ENCODE measurements around the gene POLR3G. TPM values are rescaled to one million over a fixed set of nuclear protein-coding genes. Genes with fewer than 3 reads are reported as not detected.

POLR3G gene
- total and polyA plus RNA-seq, 2 of the 13 experiments (the other 11 are each of a cell fraction or from before 2014, with no cell fraction given) = 1.2 to 7.3 TPM

DNA sequence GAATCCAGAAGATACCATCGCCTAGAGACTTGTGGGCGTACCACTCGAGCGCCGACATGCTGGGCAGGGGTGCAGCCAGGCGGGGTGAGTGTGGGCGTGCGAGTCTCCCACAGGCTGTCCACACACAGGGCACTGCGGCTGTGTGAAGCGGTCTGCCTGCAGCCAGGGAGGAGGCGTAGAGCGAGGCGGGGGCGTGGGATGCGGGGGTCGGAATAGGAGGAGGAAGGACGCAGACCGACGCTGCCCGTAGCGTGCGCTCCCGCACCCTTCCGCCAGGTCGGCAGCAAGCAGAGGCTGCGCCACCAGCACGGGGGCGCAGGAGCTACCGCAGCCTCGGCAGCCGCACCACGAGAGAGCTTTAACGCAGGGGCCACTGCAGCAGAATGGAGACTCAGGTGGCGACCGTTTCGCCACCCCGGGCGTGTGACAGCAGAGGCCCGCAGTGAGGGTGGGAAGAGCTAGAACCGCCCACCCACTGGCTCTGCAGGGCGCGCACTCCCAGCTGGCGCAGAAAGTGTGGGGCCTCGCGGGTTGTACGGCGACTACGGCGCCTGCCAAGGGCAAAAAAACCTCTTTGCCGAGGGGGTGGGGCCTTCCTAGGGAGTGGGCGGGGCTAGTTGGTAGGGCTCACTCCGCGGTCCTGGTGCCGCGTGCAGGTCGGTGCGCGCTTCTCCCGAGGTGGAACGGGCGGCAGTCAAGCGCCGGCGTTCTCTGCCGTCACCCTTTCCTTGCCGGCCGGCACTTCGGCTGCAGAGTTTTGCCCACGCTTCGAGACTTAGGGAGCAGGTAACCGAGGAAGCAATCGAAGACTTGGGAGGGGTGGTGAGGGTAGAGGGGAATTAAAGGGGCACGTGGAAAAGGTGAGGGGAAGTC, at the start of gene POLR3G, which contains the start of gene MBLAC2 (continued):
- 0 out of 2 replicates have a peak, but pooled peaks have one; percentile 81 for TF ChIP-seq FOXO4 (CRISPR knock-in tag; conservative IDR thresholded peaks at IDR 0.05)
- TF ChIP-seq U2AF1 (optimal IDR thresholded peaks at IDR 0.05; ENCODE audit: low read depth, low read length) = no peak
- TF ChIP-seq MAFG (CRISPR knock-in tag; IDR thresholded peaks at IDR 0.05) = no peak
- TF ChIP-seq ZNF747 (CRISPR knock-in tag; IDR thresholded peaks at IDR 0.05; ENCODE audit: borderline replicate concordance) = peak; percentile 88
- peak; percentile 81; the same call in 1 of the 2 replicates for TF ChIP-seq ZNF484 (CRISPR knock-in tag; IDR thresholded peaks at IDR 0.05; ENCODE audit: borderline replicate concordance, low read depth)
- peak; percentile 84 for TF ChIP-seq IRF2 (CRISPR knock-in tag; IDR thresholded peaks at IDR 0.05)
- peak; percentile 25 for TF ChIP-seq PHF5A (CRISPR knock-in tag; IDR thresholded peaks at IDR 0.05; ENCODE audit: low read depth, unreplicated experiment)
- no peak; the same call in 1 of the 2 replicates for TF ChIP-seq RCOR2 (CRISPR knock-in tag; IDR thresholded peaks at IDR 0.05)
- TF ChIP-seq ZNF558 (CRISPR knock-in tag; IDR thresholded peaks at IDR 0.05; ENCODE audit: borderline replicate concordance) = peak; percentile 91; the same call in 1 of the 2 replicates
- TF ChIP-seq TBL1XR1 (IDR thresholded peaks at IDR 0.05; ENCODE audit: borderline replicate concordance, low read length, partially characterized antibody) = no peak
- TF ChIP-seq IRF9 (CRISPR knock-in tag; IDR thresholded peaks at IDR 0.05; ENCODE audit: borderline replicate concordance) = peak; percentile 65; the same call in 1 of the 2 replicates
- TF ChIP-seq, protein P1, sequence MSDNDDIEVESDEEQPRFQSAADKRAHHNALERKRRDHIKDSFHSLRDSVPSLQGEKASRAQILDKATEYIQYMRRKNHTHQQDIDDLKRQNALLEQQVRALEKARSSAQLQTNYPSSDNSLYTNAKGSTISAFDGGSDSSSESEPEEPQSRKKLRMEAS (IDR thresholded peaks at IDR 0.05) = peak; percentile 86
- 0 out of 2 replicates have a peak, but pooled peaks have one; percentile 18 for TF ChIP-seq ZNF3 (CRISPR knock-in tag; IDR thresholded peaks at IDR 0.05)
- peak; percentile 63; the same call in 1 of the 2 replicates for TF ChIP-seq ELF3 (CRISPR knock-in tag; IDR thresholded peaks at IDR 0.05)
- peak; percentile 84 for TF ChIP-seq CAMTA2 (CRISPR knock-in tag; IDR thresholded peaks at IDR 0.05; ENCODE audit: borderline replicate concordance)
- TF ChIP-seq THRA (CRISPR knock-in tag; IDR thresholded peaks at IDR 0.05; ENCODE audit: borderline replicate concordance) = no peak
- peak; percentile 37 for TF ChIP-seq WIZ (CRISPR knock-in tag; IDR thresholded peaks at IDR 0.05)
- TF ChIP-seq ZKSCAN8 (CRISPR knock-in tag; IDR thresholded peaks at IDR 0.05; ENCODE audit: borderline replicate concordance) = no peak
- TF ChIP-seq ZNF317 (CRISPR knock-in tag; IDR thresholded peaks at IDR 0.05) = peak; percentile 93
- peak; percentile 31; the same call in 1 of the 2 replicates for TF ChIP-seq KDM5A (IDR thresholded peaks at IDR 0.05; ENCODE audit: borderline replicate concordance, low read length)
- TF ChIP-seq HOXA5 (CRISPR knock-in tag; IDR thresholded peaks at IDR 0.05) = peak; percentile 71; the same call in 1 of the 2 replicates
- no peak for TF ChIP-seq RBAK (CRISPR knock-in tag; IDR thresholded peaks at IDR 0.05)
- 0 out of 4 replicates have a peak, but pooled peaks of 1 of the 2 experiments have one; percentile 30 for TF ChIP-seq EP300 (IDR thresholded peaks at IDR 0.05; ENCODE audit: low read depth in 2 of 2, low read length in 2 of 2)
- TF ChIP-seq EP300 (CRISPR knock-in tag; IDR thresholded peaks at IDR 0.05; ENCODE audit: borderline replicate concordance) = no peak; the same call in 1 of the 2 replicates
- peak; percentile 81; the same call in 1 of the 2 replicates for TF ChIP-seq ZSCAN20 (CRISPR knock-in tag; IDR thresholded peaks at IDR 0.05; ENCODE audit: borderline replicate concordance)

All from HepG2 (cell line).